Peyer's patch (tissue), 4 donors: ENCODE data around the gene LYST.

ENCODE experiments used
- POLR2A ChIP-seq, 2 donors: fragments of 450-650 bp; IDR thresholded peaks; one replicate each; pipeline ENCODE4 v1.5.1; 2017; ENCODE audit warnings: antibody characterized with exemption in 2 of 2, mild to moderate bottlenecking in 2 of 2, moderate library complexity in 2 of 2
- TF ChIP-seq, protein P1 (sequence below), 6 experiments: fragments of 450-650 bp in 4 of 6; fragments of 200-600 bp in 2 of 6; sonication (generic) in 1 of 6; IDR thresholded peaks; one replicate each; pipeline ENCODE4 v1.5.1; 2017 to 2019; ENCODE audit warnings: antibody characterized with exemption in 6 of 6, mild to moderate bottlenecking in 3 of 6, moderate library complexity in 1 of 6

DNA sequence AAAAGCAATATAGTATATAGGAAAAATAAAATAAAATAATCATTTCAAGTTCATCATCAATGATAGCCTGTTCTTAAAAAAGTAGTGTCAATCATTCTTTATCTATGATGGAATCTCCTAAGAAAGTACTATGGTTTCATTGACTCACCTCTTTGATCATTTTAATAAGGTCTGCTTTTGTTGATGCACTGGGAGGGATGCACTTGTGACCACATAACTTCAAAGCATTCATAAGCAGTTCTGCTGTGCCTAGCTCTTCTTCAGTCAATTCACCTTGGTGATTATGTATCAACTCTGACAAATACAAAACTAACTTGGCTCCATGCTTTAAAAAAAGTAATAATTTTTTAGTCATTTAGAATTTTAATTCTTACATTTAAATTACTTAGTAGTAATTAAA is 132.4 kb downstream of the LYST start:
- no peak for TF ChIP-seq POLR2A (IDR thresholded peaks at IDR 0.05)
- TF ChIP-seq, protein P1, sequence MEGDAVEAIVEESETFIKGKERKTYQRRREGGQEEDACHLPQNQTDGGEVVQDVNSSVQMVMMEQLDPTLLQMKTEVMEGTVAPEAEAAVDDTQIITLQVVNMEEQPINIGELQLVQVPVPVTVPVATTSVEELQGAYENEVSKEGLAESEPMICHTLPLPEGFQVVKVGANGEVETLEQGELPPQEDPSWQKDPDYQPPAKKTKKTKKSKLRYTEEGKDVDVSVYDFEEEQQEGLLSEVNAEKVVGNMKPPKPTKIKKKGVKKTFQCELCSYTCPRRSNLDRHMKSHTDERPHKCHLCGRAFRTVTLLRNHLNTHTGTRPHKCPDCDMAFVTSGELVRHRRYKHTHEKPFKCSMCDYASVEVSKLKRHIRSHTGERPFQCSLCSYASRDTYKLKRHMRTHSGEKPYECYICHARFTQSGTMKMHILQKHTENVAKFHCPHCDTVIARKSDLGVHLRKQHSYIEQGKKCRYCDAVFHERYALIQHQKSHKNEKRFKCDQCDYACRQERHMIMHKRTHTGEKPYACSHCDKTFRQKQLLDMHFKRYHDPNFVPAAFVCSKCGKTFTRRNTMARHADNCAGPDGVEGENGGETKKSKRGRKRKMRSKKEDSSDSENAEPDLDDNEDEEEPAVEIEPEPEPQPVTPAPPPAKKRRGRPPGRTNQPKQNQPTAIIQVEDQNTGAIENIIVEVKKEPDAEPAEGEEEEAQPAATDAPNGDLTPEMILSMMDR (IDR thresholded peaks at IDR 0.05): no peak
